HEK293T (cell line): Measurements from ENCODE around the gene PRRC2B.

Experiments used
- CTCF ChIA-PET: fragments of 350-600 bp; formaldehyde crosslinking; extraction: SDS; loops from one replicate; lab custom pipeline; 2021; ENCODE audit warnings: antibody characterized with exemption, inconsistent platforms; lab: Yijun Ruan, JAX
- POLR2A ChIA-PET: fragments of 350-600 bp; formaldehyde crosslinking; extraction: SDS; loops from one replicate; lab custom pipeline; 2020; ENCODE audit warnings: antibody characterized with exemption, inconsistent platforms; lab: Yijun Ruan, JAX
- DNase-seq: peaks from one replicate; pipeline ENCODE4 v3.0.0; 2012; ENCODE audit warnings: mixed read lengths; ENCODE audit errors: extremely low spot score
- ARNT ChIP-seq: fragments of 450-650 bp; IDR thresholded peaks from 2 replicates; pipeline ENCODE4 v1.6.1; 2017; ENCODE audit warnings: mild to moderate bottlenecking
- BHLHE40 ChIP-seq: fragments of 450-650 bp; IDR thresholded peaks from 2 replicates; pipeline ENCODE4 v1.6.1; 2016; ENCODE audit warnings: mild to moderate bottlenecking, moderate library complexity, borderline replicate concordance
- CTBP1 ChIP-seq: fragments of 450-650 bp; IDR thresholded peaks from 2 replicates; pipeline ENCODE4 v1.6.1; 2016; ENCODE audit warnings: borderline replicate concordance
- ELF4 ChIP-seq: fragments of 450-650 bp; IDR thresholded peaks from 2 replicates; pipeline ENCODE4 v1.6.1; 2017; ENCODE audit warnings: antibody characterized with exemption
- FOXA1 ChIP-seq: fragments of 450-650 bp; IDR thresholded peaks from 2 replicates; pipeline ENCODE4 v1.6.1; 2016; ENCODE audit warnings: mild to moderate bottlenecking
- FOXK2 ChIP-seq: fragments of 450-650 bp; IDR thresholded peaks from 2 replicates; pipeline ENCODE4 v1.6.1; 2016; ENCODE audit warnings: mild to moderate bottlenecking
- FOXM1 ChIP-seq: fragments of 450-650 bp; IDR thresholded peaks from 2 replicates; pipeline ENCODE4 v1.6.1; 2017; ENCODE audit warnings: mild to moderate bottlenecking, borderline replicate concordance
- HDGF ChIP-seq: fragments of 450-650 bp; IDR thresholded peaks from 2 replicates; pipeline ENCODE4 v1.6.1; 2017; ENCODE audit warnings: antibody characterized with exemption, borderline replicate concordance
- L3MBTL2 ChIP-seq: fragments of 450-650 bp; conservative IDR thresholded peaks from 2 replicates; pipeline ENCODE4 v1.6.1; 2016; ENCODE audit warnings: mild to moderate bottlenecking
- LEF1 ChIP-seq: fragments of 450-650 bp; IDR thresholded peaks from 2 replicates; pipeline ENCODE4 v1.6.1; 2017; ENCODE audit warnings: mild to moderate bottlenecking, borderline replicate concordance
- NFRKB ChIP-seq: fragments of 450-650 bp; IDR thresholded peaks from 2 replicates; pipeline ENCODE4 v1.6.1; 2016; ENCODE audit warnings: mild to moderate bottlenecking, moderate library complexity
- PKNOX1 ChIP-seq: fragments of 450-650 bp; IDR thresholded peaks from 2 replicates; pipeline ENCODE4 v1.6.1; 2016
- SP1 ChIP-seq: fragments of 450-650 bp; IDR thresholded peaks from 2 replicates; pipeline ENCODE4 v1.6.1; 2017
- SUZ12 ChIP-seq: fragments of 450-650 bp; IDR thresholded peaks from 2 replicates; pipeline ENCODE4 v1.6.1; 2016; ENCODE audit warnings: mild to moderate bottlenecking
- TARDBP ChIP-seq: fragments of 450-650 bp; IDR thresholded peaks from 2 replicates; pipeline ENCODE4 v1.6.1; 2016
- ZNF384 ChIP-seq: fragments of 450-650 bp; IDR thresholded peaks from 2 replicates; pipeline ENCODE4 v1.6.1; 2016

PRRC2B gene

GRCh38 chr9:131411719-131412681 is 18.1 kb downstream of the PRRC2B start:
- CTCF ChIA-PET, result interaction anchor here (0.6 kb wide), 1 partner anchor 20 kb away, joined by 5 read pairs; no protein-coding TSS in a partner anchor
- no peak for TF ChIP-seq HDGF
- peak; percentile 57 for TF ChIP-seq ZNF384
- no peak for TF ChIP-seq FOXM1
- no peak for TF ChIP-seq SUZ12
- no peak for DNase-seq
- POLR2A ChIA-PET, result interaction anchor here (2.4 kb wide), 1 partner anchor 39 kb away, joined by 8 read pairs; no protein-coding TSS in a partner anchor

- no peak for DNase-seq
- TF ChIP-seq FOXA1 (no peak), TARDBP (no peak), ZNF384 (no peak), SP1 (no peak)
- CTCF ChIA-PET, result interaction anchor here (0.8 kb wide), 1 partner anchor 11 kb away, joined by 3 read pairs; no protein-coding TSS in a partner anchor
- POLR2A ChIA-PET, result no interaction called here
Observed at GRCh38 chr9:131416509-131416908, 22.6 kb downstream of the PRRC2B start.

GRCh38 chr9:131417264-131418142 is 23.6 kb downstream of the PRRC2B start:
- no peak for DNase-seq
- TF ChIP-seq HDGF (no peak), FOXM1 (no peak), FOXK2 (no peak)
- POLR2A ChIA-PET, result interaction anchor here (3.1 kb wide), 1 partner anchor 45 kb away, joined by 14 read pairs; no protein-coding TSS in a partner anchor
- CTCF ChIA-PET, result interaction anchor here (0.8 kb wide), 1 partner anchor 12 kb away, joined by 3 read pairs; no protein-coding TSS in a partner anchor

- no peak for TF ChIP-seq LEF1
- DNase-seq, result no peak
- ChIA-PET CTCF (no interaction called here), POLR2A (interaction anchor here (3.1 kb wide), 1 partner anchor 46 kb away, joined by 14 read pairs; no protein-coding TSS in a partner anchor)
Observed at GRCh38 chr9:131418143-131419025, 24.5 kb downstream of the PRRC2B start.

GRCh38 chr9:131419026-131419614 is 25.2 kb downstream of the PRRC2B start:
- no peak for DNase-seq
- CTCF ChIA-PET, result no interaction called here
- TF ChIP-seq L3MBTL2 (no peak), HDGF (no peak)
- POLR2A ChIA-PET, result interaction anchor here (3.1 kb wide), 1 partner anchor 47 kb away, joined by 14 read pairs; no protein-coding TSS in a partner anchor

GRCh38 chr9:131419716-131420115 is 25.8 kb downstream of the PRRC2B start:
- ChIA-PET CTCF (no interaction called here), POLR2A (interaction anchor here (3.1 kb wide), 1 partner anchor 47 kb away, joined by 14 read pairs; no protein-coding TSS in a partner anchor)
- no peak for DNase-seq
- no peak for TF ChIP-seq BHLHE40
- no peak for TF ChIP-seq L3MBTL2
- no peak for TF ChIP-seq ELF4
- no peak for TF ChIP-seq SP1
- no peak for TF ChIP-seq FOXA1
- TF ChIP-seq PKNOX1, result no peak
- TF ChIP-seq FOXK2, result no peak
- TF ChIP-seq ARNT, result no peak
- no peak for TF ChIP-seq NFRKB
- no peak for TF ChIP-seq TARDBP

- DNase-seq, result no peak
- ChIA-PET POLR2A (interaction anchor here (0.6 kb wide), 1 partner anchor 11 kb away, joined by 3 read pairs; no protein-coding TSS in a partner anchor), CTCF (interaction anchor here (0.6 to 1.3 kb wide), 2 partner anchors 71 to 1498 kb away, joined by 3 to 4 read pairs; no protein-coding TSS in a partner anchor)
- no peak for TF ChIP-seq ZNF384
- TF ChIP-seq BHLHE40, result no peak
- no peak for TF ChIP-seq SUZ12
- no peak for TF ChIP-seq LEF1
- no peak for TF ChIP-seq NFRKB
- TF ChIP-seq CTBP1, result no peak
- no peak for TF ChIP-seq HDGF
- TF ChIP-seq FOXK2, result no peak
- TF ChIP-seq PKNOX1, result no peak
- no peak for TF ChIP-seq FOXA1
- TF ChIP-seq FOXM1, result no peak
- TF ChIP-seq L3MBTL2, result no peak
- TF ChIP-seq ELF4, result no peak
- TF ChIP-seq SP1, result no peak
- TF ChIP-seq ARNT, result no peak
- no peak for TF ChIP-seq TARDBP
Observed at GRCh38 chr9:131420980-131421624, 27.2 kb downstream of the PRRC2B start.
